Ovary (tissue), 9 donors: ENCODE measurements around the gene NRXN2. TPM values are rescaled to one million over a fixed set of nuclear protein-coding genes. Genes with fewer than 3 reads are reported as not detected.

Experiments used
- DNase-seq, 5 donors: peaks; one replicate each; pipeline ENCODE4 v3.0.0-alpha.2; 2019 to 2020
- H3K27ac ChIP-seq, 2 donors: fragments of 200-600 bp; one replicate each; pipeline versions ENCODE4 v1.5.1 to v1.8.0; 2019 to 2022
- H3K27me3 ChIP-seq: fragments of 200-600 bp; one replicate; pipeline ENCODE4 v1.8.0; 2022
- H3K36me3 ChIP-seq: fragments of 200-600 bp; sonication (generic); one replicate; pipeline ENCODE4 v1.5.1; 2019
- H3K4me1 ChIP-seq: one replicate; pipeline ENCODE4 v1.8.1; 2013; ENCODE audit warnings: mild to moderate bottlenecking, moderate library complexity; ENCODE audit not compliant: insufficient read depth
- H3K4me3 ChIP-seq: fragments of 200-600 bp; sonication (generic); one replicate; pipeline ENCODE4 v1.5.1; 2017
- H3K9me3 ChIP-seq, 2 donors: fragments of 200-600 bp in 1 of 2; sonication (generic) in 1 of 2; one replicate each; pipeline versions ENCODE4 v1.5.1 to v1.8.1; 2013 to 2019; ENCODE audit warnings: mild to moderate bottlenecking in 1 of 2, moderate library complexity in 1 of 2
- EP300 ChIP-seq: sonication (generic); formaldehyde crosslinking; IDR thresholded peaks from one replicate; pipeline ENCODE4 v1.6.1; 2017; ENCODE audit warnings: antibody characterized with exemption
- POLR2A ChIP-seq: fragments of 450-650 bp; IDR thresholded peaks from one replicate; pipeline ENCODE4 v1.6.1; 2017; ENCODE audit warnings: antibody characterized with exemption, mild to moderate bottlenecking, moderate library complexity
- WGBS, 3 donors: extraction: QIAGEN DNeasy Blood & Tissue Kit in 1 of 3; methylation state at CpG; one replicate each; pipeline versions ENCODE4 v1.1.5 to v1.1.7; 2013 to 2017; 5-methylcytosine and 5-hydroxymethylcytosine counted together
- intact Hi-C, 4 donors: fragments of 100-400 bp; cut with DNase I; formaldehyde crosslinking; loops; one replicate each; pipeline versions ENCODE4 v1.11.0 to v1.15.1; 2022 to 2023
- polyA plus RNA-seq, 2 donors: library from polyadenylated mRNA; stranded (reverse); fragments of 200-250 nt in 1 of 2; fragments of 350-450 nt in 1 of 2; fragmentation: Illumina TruSeq in 1 of 2; extraction: RNeasy Lipid Tissue Mini Kit (QIAGEN cat#74804) in 1 of 2; gene quantifications; one replicate each; pipeline ENCODE4 v1.2.3, GENCODE V29; 2013 to 2014
- total RNA-seq, 7 donors: library from RNA; depleted of rRNA in 2 of 7; stranded (reverse); fragments of >200 nt in 2 of 7; fragmentation: NEBNext Ultra II Directional in 3 of 7; extraction: Animal tissue kit (Norgen Biotek cat#: 25700) in 3 of 7; gene quantifications; one replicate each; pipeline versions ENCODE4 v1.1.0 to v1.2.4, GENCODE V29; 2016 to 2023
- TF ChIP-seq, protein P1 (sequence below), 3 donors: fragments of 450-650 bp in 2 of 3; fragments of 200-600 bp in 1 of 3; IDR thresholded peaks; one replicate each; pipeline versions ENCODE4 v1.5.1 to v1.8.0; 2016 to 2022; ENCODE audit warnings: antibody characterized with exemption in 3 of 3, mild to moderate bottlenecking in 1 of 3
- donor health status: DM: no; HTN: no; CAD: no; lungs with moderate emphysema.
- donor health status: DM: no; HTN: no; CAD: no.
- donor health status: Bipolar disorder and iron deficiency.
- donor health status: DM: yes; HTN: yes; CAD: no.
- donor health status: DM: no; HTN: no; CAD: no.
- donor health status: DM: yes; HTN: yes; CAD: no.

NRXN2 gene
- total and polyA plus RNA-seq, 9 donors = 6.4 to 64.1 (median 19.7) TPM

GRCh38 chr11:64765851-64766665, 43.1 kb upstream of the NRXN2 start:
- Histone ChIP-seq H3K27ac (no peak overlapping the region), H3K4me3 (no peak overlapping the region), H3K4me1 (no peaks in the 10 kb centered on the region), H3K27me3 (no peaks in the 10 kb centered on the region), H3K36me3 (no peaks in the 10 kb centered on the region), H3K9me3 (no peaks in the 10 kb centered on the region)
- TF ChIP-seq EP300 = no peak
- TF ChIP-seq POLR2A = no peak
- TF ChIP-seq, protein P1, sequence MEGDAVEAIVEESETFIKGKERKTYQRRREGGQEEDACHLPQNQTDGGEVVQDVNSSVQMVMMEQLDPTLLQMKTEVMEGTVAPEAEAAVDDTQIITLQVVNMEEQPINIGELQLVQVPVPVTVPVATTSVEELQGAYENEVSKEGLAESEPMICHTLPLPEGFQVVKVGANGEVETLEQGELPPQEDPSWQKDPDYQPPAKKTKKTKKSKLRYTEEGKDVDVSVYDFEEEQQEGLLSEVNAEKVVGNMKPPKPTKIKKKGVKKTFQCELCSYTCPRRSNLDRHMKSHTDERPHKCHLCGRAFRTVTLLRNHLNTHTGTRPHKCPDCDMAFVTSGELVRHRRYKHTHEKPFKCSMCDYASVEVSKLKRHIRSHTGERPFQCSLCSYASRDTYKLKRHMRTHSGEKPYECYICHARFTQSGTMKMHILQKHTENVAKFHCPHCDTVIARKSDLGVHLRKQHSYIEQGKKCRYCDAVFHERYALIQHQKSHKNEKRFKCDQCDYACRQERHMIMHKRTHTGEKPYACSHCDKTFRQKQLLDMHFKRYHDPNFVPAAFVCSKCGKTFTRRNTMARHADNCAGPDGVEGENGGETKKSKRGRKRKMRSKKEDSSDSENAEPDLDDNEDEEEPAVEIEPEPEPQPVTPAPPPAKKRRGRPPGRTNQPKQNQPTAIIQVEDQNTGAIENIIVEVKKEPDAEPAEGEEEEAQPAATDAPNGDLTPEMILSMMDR (IDR thresholded peaks at IDR 0.05) = no peak
- DNase-seq = peak in 2 of 5 donors; percentile 10 to 27
- 61 to 81% (median 73%) methylated on average over 36 to 42 of the region's 42 CpGs for WGBS, 3 donors
- intact Hi-C loops = no loop called here

DNA sequence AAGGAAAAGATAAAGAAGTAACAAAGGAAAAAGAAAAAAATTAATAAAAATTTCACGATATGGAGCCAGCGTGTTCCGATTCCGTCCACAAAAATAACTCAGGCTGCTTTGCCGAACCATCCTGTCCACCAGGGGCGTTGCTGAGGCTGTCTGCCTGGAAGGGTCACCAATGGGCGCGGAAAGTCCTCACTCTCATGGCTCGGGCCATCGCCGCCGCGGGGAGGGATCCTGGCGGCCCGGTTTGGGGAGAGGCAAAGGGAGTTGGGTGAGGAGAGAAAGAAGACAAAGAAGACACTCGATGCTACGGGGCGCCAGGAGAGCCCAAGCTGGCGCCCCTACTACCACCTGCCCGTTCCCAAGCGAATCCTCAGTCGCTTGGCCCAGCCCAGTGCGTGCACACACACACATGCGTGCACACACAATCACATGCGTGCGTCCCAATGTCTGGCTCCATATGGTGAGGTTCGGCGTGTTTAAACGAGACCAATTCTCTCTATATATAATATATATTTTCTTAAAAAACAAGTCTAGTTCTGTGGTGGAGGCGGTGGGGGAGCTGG, 42.4 kb upstream of the NRXN2 start:
- Histone ChIP-seq H3K4me3 (no peak overlapping the region), H3K9me3 (no peaks in the 10 kb centered on the region), H3K27ac (no peak overlapping the region), H3K27me3 (no peaks in the 10 kb centered on the region), H3K4me1 (peaks cover 5% of the 10 kb centered on the region), H3K36me3 (no peaks in the 10 kb centered on the region)
- TF ChIP-seq, protein P1 (IDR thresholded peaks at IDR 0.05) = peak in 1 of 3 donors; percentile 15
- no peak for TF ChIP-seq EP300
- DNase-seq = peak in 2 of 5 donors; percentile 22 to 35
- WGBS, 3 donors = 79 to 82% (median 82%) methylated on average over 30 of the region's 30 CpGs
- intact Hi-C loops = no loop called here

- peaks cover 11% of the 10 kb centered on the region for H3K4me1 ChIP-seq
- peak in 1 of 5 donors; percentile 16 for DNase-seq
- H3K27ac ChIP-seq = no peak overlapping the region
- TF ChIP-seq EP300 = no peak
- TF ChIP-seq, protein P1 (IDR thresholded peaks at IDR 0.05) = no peak
- no peak for TF ChIP-seq POLR2A
- no peaks in the 10 kb centered on the region for H3K27me3 ChIP-seq
- no peaks in the 10 kb centered on the region for H3K36me3 ChIP-seq
- intact Hi-C loops = no loop called here
- 78 to 81% (median 79%) methylated on average over 8 of the region's 8 CpGs for WGBS, 3 donors
- no peaks in the 10 kb centered on the region for H3K9me3 ChIP-seq
- H3K4me3 ChIP-seq = no peak overlapping the region
These were observed 41.8 kb upstream of the NRXN2 start for GRCh38 chr11:64764753-64765152.

- Histone ChIP-seq H3K4me3 (no peak overlapping the region), H3K4me1 (peaks cover 14% of the 10 kb centered on the region), H3K27me3 (no peaks in the 10 kb centered on the region), H3K36me3 (no peaks in the 10 kb centered on the region), H3K9me3 (no peaks in the 10 kb centered on the region), H3K27ac (no peak overlapping the region)
- intact Hi-C loops = no loop called here
- 61 to 64% (median 62%) methylated on average over 11 of the region's 11 CpGs for WGBS, 3 donors
- TF ChIP-seq, protein P1 (IDR thresholded peaks at IDR 0.05) = no peak
- TF ChIP-seq EP300 (no peak), POLR2A (no peak)
- peak in 2 of 5 donors; percentile 8 to 20 for DNase-seq
These were observed 41.1 kb upstream of the NRXN2 start for GRCh38 chr11:64764040-64764611.
